ENCODE data around the gene CHSY1.

The CHSY1 gene

DNA sequence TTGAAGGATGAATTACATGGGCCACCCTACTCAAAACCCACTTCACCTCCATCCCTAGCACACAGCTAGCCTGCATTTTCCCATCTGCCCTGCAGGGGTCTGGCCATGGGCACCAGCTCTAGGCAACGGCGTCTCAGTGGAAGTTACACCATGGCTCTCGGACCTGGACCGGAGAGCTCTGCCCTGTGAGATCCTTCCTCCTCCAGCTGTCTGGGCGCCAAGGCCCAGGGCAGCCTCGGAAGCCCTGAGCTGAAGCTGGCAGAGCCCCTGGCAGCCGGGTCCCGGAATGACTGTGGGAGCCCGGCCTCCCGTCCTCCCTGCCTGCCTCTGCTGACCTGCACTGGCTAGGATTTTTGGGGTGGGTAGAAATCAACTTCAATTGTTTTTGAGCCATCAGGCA lies 98.9 kb downstream of the CHSY1 start:
- no peak for DNase-seq (ENCODE audit: low read depth)

DNA sequence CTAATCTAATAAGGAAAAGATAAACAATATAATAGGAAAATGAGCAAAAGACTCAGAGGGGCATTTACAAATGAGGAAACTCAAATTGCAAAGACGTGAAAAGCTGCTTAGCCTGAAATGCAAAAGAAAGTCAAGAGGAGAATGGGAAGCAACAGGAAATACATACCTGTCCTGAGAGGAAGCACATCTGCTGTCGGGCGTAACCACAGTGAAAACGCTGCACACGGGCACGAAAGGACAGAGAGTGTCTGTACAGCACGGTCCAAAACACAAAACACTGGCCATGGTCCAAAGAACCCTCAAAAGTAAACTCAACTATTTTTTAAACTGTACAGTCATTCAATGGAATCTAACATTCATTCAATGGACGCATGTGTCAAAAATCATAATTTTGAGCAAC lies 100.6 kb downstream of the CHSY1 start:
- no peak for DNase-seq (ENCODE audit: low read depth)

DNA sequence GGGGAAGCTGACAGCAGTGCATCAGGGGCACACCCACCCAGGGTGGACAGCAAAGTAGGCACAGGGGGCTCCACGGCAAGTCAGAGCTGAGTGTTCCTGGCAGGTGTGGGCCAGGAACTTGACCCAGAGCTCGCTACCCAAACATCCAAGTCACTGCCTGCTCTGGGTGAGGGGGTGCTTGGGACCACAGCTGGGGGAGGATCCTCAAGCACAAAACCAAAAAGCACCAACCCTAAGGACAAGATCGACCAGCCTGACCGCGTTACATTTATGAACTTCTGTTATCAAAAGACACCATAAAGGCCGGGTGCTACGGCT lies 101.2 kb downstream of the CHSY1 start:
- DNase-seq (ENCODE audit: low read depth) = no peak

- DNase-seq (ENCODE audit: low read depth) = no peak
Observed at GRCh38 chr15:101149864-101150722, 101.8 kb downstream of the CHSY1 start.

DNA sequence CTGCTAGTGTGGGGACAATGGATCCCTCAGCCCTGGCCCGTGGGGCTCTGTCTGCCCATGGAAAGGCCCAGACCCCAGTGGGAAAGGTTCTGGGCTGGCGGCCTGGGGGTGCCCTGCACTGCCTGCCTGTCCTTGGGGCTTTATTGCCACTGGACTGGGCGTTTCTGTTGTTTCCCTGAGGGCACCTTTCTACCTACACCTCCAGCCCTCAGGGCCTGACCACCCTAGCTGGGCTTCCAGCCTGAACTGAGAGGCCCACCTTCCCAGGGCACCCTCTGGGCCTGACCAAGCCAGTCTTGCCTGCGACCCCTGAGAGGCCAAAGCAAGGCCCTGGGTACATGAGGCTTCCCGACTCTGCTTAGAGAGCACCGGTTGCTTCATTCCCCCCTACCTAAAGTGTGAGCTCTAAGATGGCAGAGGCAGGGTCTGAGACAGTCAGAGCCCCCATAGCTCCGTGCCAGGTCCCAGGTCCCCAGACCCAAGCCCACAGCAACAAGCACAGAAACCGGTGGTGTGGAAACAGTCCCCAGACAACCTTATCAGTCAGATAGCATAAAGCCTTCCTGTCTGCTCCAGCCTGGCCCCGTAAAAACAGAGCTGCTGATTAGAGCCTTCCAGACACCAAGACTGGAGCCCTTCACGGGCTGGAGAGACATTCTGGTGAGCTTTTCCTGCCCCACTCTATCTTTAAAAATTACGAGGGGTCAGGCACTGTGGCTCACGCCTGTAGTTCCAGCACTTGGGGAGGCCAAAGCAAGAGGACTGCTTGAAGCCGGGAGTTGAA lies 102.8 kb downstream of the CHSY1 start:
- DNase-seq (ENCODE audit: low read depth) = no peak

- no peak for DNase-seq (ENCODE audit: low read depth)
Observed at GRCh38 chr15:101148166-101148880, 103.5 kb downstream of the CHSY1 start.

DNA sequence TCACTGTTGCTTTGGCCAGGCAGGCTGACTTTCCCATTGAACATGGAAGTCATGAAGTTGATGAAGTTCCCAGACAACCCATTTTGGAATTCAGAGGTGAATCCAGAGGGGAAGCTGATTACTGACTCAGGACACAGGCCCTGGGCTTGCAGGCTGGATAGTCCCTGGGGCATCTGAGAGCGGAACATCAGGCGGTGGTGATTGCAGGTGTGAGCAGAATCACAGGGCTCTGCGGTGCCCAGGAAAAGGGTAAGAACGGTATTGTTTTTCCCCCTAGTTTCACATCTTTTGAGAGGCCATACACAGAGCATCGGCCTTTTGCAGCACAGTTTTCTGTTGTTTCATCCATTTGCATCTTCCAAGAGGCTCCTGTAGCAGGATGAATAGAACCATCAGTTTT lies 104.7 kb downstream of the CHSY1 start:
- DNase-seq (ENCODE audit: low read depth) = no peak

GRCh38 chr15:101146118-101146702 lies 105.6 kb downstream of the CHSY1 start:
- DNase-seq (ENCODE audit: low read depth) = no peak

DNA sequence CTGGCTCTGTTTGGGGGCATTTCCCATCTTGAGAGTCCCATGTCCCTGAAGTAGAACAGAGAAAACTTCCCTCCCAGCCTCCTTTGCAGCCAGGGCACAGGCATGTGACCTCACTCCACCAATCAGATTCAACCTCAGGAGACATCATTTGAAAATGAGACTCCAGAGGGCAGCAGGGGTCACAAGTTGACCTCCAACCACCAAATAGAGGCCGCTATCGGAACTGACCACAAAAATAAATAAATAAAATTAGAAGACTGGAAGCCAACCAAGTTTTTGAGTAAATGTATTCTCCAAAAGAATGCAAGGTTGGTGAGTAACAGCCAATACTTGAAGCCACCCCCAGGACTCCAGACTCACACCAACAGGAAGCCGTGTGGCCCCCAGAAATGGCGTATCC lies 106.5 kb downstream of the CHSY1 start:
- no peak for DNase-seq (ENCODE audit: low read depth)

GRCh38 chr15:101143321-101143720 lies 108.5 kb downstream of the CHSY1 start:
- DNase-seq (ENCODE audit: low read depth) = no peak

GRCh38 chr15:101142711-101143110 lies 109.1 kb downstream of the CHSY1 start:
- no peak for DNase-seq (ENCODE audit: low read depth)

DNA sequence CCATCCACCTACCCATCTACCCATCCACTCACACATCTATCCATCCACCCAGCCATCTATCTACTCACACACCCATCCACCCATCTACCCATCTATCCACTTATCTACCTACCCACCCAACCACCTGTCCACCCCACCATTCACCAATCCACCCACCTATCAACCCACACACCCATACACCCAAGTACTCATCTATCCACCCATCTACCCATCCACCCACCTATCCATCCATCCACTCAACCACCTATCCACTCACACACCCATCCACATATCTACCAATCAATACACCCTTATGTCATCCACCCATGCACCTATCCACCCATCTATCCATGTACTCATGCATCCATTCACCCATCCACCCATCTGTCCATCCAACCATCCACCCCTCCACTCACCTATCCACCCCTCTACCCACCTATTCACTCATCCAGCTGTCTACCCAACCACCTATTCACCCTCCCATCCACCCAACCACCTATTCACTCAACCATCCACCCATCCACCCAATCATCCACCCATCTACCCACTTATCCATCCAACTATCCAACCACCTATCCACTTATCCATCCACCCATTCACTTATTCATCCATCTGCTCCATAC lies 109.8 kb downstream of the CHSY1 start:
- DNase-seq (ENCODE audit: low read depth) = no peak

DNA sequence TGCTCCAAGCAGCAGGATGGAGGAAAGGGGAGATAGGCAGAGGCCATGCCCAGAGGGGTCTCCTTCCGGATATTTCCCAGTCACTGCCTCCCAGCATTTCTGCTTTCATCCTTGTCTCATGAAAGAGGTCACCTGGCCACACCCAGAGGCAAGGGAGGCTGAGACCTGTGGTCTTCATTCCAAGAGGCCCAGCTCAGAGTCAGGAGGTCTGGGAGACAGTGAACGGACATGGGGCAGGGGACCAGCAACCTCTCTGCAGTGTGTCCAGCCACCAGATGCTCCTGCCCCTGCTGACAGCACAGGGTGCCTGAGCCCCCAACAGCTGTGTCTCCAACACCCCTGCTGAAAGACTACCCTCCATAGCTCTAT lies 111.2 kb downstream of the CHSY1 start:
- DNase-seq (ENCODE audit: low read depth) = no peak

- no peak for DNase-seq (ENCODE audit: low read depth)
Observed at GRCh38 chr15:101139986-101140696, 111.7 kb downstream of the CHSY1 start.

- no peak for DNase-seq (ENCODE audit: low read depth)
Observed at GRCh38 chr15:101138913-101139880, 112.7 kb downstream of the CHSY1 start.

DNA sequence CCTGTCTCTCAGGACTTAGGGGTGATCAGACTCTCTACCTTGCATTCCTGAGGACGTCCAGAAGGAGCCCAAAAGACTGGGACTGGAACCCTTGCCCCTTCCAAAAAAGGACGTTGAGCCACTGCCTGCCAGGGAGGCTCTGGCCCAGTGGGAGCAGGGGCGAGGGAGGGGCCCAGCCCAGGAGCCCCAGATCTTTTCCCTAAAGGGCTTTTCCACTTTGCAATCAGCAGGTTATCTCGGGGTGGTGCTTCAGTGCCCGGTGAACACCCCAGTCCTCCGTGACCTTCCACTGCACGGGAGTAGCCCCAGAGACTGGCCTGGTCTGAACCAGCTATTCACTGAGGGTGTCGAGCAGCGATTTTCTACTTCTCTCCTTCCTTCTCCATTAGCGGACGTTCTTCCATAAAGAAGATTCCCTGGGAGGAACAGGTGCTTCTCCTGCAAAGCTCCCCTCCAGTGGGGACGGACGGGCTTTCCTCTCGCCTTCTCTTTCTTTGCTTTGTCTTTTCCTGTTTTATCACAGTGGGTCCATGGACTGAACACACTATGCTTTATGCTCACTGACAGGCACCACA lies 113.7 kb downstream of the CHSY1 start:
- no peak for DNase-seq (ENCODE audit: low read depth)

GRCh38 chr15:101137312-101137940 lies 114.4 kb downstream of the CHSY1 start:
- DNase-seq (ENCODE audit: low read depth) = no peak

- no peak for DNase-seq (ENCODE audit: low read depth)
Observed at GRCh38 chr15:101136381-101137268, 115.2 kb downstream of the CHSY1 start.
